OCI-LY3 (cell line): Measurements from ENCODE around the gene PTGDR.

ENCODE experiments used
- CTCF ChIP-seq: fragments of 200-600, 300-600 bp; sonication (generic); IDR thresholded peaks from 2 replicates; pipeline ENCODE4 v1.5.1; 2014; ENCODE audit warnings: antibody characterized with exemption, low read length, low read depth
- EZH2phosphoT487 ChIP-seq: fragments of 200-600 bp; shearing (Covaris generic); IDR thresholded peaks from 2 replicates; pipeline ENCODE4 v1.6.1; 2018; ENCODE audit warnings: antibody characterized with exemption, mixed run types, low read depth

GRCh38 chr14:52325126-52325525 lies 57.6 kb downstream of the PTGDR start:
- TF ChIP-seq CTCF (no peak), EZH2phosphoT487 (0 out of 2 replicates have a peak, but pooled peaks have one; percentile 34)
